ENCODE measurements around the gene RBM28. TPM values are rescaled to one million over a fixed set of nuclear protein-coding genes. Genes with fewer than 3 reads are reported as not detected.

The RBM28 gene
- polyA plus RNA-seq, 1 donor from 2014 or later: 18.9 TPM

DNA sequence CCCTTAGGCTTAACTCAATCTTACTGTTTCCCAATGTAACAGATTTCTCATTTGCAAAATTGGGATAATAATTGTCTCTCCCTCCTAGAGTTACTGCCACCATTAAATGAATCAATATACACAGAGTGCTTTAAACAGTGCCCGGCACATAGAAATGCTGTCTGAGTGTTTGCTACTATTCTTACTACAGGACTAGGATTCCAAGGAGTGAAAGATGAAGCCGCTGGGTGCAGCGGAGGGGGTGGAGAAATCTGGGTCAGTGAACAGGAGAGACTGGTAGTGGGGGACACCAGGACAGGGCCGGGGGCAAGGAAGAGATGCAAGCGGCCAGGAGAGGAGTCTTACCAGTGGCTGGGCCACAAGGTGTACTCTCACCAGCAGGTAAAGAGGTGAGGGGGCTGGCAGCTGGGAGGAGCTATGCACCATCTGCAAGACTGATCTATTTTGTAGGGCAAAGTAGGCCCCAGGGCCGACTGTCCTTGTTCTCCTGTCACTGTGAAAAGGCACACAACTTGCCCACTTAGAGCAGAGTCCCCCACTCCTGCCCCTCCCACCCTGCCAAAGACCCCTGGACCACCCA is 36.3 kb upstream of the RBM28 start:
- H2AFZ ChIP-seq (ENCODE audit: low read depth, low read length): no peak overlapping the region
- no peak overlapping the region for H3K4me3 ChIP-seq (ENCODE audit: low read length)
- no peak overlapping the region for H3K4me2 ChIP-seq (ENCODE audit: low read length)
- TF ChIP-seq, protein P1, sequence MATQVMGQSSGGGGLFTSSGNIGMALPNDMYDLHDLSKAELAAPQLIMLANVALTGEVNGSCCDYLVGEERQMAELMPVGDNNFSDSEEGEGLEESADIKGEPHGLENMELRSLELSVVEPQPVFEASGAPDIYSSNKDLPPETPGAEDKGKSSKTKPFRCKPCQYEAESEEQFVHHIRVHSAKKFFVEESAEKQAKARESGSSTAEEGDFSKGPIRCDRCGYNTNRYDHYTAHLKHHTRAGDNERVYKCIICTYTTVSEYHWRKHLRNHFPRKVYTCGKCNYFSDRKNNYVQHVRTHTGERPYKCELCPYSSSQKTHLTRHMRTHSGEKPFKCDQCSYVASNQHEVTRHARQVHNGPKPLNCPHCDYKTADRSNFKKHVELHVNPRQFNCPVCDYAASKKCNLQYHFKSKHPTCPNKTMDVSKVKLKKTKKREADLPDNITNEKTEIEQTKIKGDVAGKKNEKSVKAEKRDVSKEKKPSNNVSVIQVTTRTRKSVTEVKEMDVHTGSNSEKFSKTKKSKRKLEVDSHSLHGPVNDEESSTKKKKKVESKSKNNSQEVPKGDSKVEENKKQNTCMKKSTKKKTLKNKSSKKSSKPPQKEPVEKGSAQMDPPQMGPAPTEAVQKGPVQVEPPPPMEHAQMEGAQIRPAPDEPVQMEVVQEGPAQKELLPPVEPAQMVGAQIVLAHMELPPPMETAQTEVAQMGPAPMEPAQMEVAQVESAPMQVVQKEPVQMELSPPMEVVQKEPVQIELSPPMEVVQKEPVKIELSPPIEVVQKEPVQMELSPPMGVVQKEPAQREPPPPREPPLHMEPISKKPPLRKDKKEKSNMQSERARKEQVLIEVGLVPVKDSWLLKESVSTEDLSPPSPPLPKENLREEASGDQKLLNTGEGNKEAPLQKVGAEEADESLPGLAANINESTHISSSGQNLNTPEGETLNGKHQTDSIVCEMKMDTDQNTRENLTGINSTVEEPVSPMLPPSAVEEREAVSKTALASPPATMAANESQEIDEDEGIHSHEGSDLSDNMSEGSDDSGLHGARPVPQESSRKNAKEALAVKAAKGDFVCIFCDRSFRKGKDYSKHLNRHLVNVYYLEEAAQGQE (IDR thresholded peaks at IDR 0.05; ENCODE audit: borderline replicate concordance): no peak
- no peak for TF ChIP-seq MXI1 (conservative IDR thresholded peaks at IDR 0.05; ENCODE audit: poor library complexity, severe bottlenecking)
- TF ChIP-seq SMC3 (conservative IDR thresholded peaks at IDR 0.05; ENCODE audit: poor library complexity): no peak
- H3K27me3 ChIP-seq (ENCODE audit: insufficient read depth, low read depth, low read length): no peaks in the 10 kb centered on the region
- no peaks in the 10 kb centered on the region for H3K36me3 ChIP-seq (ENCODE audit: insufficient read depth, low read length)
- H3K27ac ChIP-seq (ENCODE audit: low read length): no peak overlapping the region
- H3K9me3 ChIP-seq (ENCODE audit: low read length): no peaks in the 10 kb centered on the region
- H4K20me1 ChIP-seq (ENCODE audit: insufficient read depth): no peaks in the 10 kb centered on the region
- no peaks in the 10 kb centered on the region for H3K79me2 ChIP-seq (replicated peaks; ENCODE audit: insufficient read depth, low read length)
- H3K9me2 ChIP-seq (ENCODE audit: insufficient read depth, low read length): no peaks in the 10 kb centered on the region
- H3K9ac ChIP-seq (ENCODE audit: low read length): no peak overlapping the region
- H3F3A ChIP-seq (ENCODE audit: insufficient read depth, low read length, poor library complexity, severe bottlenecking): no peaks in the 10 kb centered on the region

DNA sequence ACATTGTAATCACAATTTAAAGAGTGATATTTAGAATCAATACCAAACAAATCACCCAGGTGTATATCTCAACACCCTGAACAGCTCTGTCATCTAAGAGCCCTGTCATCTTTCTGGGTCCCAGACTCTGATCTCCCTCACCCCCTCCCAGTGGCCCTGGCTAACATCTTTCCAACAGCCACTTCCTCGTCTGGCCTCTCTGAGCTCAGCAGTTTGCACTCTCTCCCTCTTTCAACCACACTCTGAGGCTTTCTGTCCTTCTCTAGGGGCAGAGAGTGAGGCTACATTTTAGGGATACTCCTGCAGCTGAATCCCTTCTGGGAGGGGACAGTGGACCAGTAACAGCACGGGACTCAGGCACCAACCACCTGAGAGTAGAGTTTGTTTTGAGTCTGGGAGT is 34.9 kb upstream of the RBM28 start:
- H3K79me2 ChIP-seq (replicated peaks; ENCODE audit: insufficient read depth, low read length): no peaks in the 10 kb centered on the region
- no peak overlapping the region for H2AFZ ChIP-seq (ENCODE audit: low read depth, low read length)
- no peaks in the 10 kb centered on the region for H3K27me3 ChIP-seq (ENCODE audit: insufficient read depth, low read depth, low read length)
- H4K20me1 ChIP-seq (ENCODE audit: insufficient read depth): no peaks in the 10 kb centered on the region
- no peak overlapping the region for H3K4me3 ChIP-seq (ENCODE audit: low read length)
- no peaks in the 10 kb centered on the region for H3K9me3 ChIP-seq (ENCODE audit: low read length)
- H3K9ac ChIP-seq (ENCODE audit: low read length): no peak overlapping the region
- H3K9me2 ChIP-seq (ENCODE audit: insufficient read depth, low read length): no peaks in the 10 kb centered on the region
- no peaks in the 10 kb centered on the region for H3F3A ChIP-seq (ENCODE audit: insufficient read depth, low read length, poor library complexity, severe bottlenecking)
- no peaks in the 10 kb centered on the region for H3K36me3 ChIP-seq (ENCODE audit: insufficient read depth, low read length)
- no peak overlapping the region for H3K27ac ChIP-seq (ENCODE audit: low read length)
- TF ChIP-seq, protein P1 (IDR thresholded peaks at IDR 0.05; ENCODE audit: borderline replicate concordance): no peak
- no peak for TF ChIP-seq EP300 (conservative IDR thresholded peaks at IDR 0.05; ENCODE audit: poor library complexity, severe bottlenecking)
- no peak for TF ChIP-seq POLR2AphosphoS5 (IDR thresholded peaks at IDR 0.05)
- no peak for TF ChIP-seq MXI1 (conservative IDR thresholded peaks at IDR 0.05; ENCODE audit: poor library complexity, severe bottlenecking)
- no peak overlapping the region for H3K4me2 ChIP-seq (ENCODE audit: low read length)

DNA sequence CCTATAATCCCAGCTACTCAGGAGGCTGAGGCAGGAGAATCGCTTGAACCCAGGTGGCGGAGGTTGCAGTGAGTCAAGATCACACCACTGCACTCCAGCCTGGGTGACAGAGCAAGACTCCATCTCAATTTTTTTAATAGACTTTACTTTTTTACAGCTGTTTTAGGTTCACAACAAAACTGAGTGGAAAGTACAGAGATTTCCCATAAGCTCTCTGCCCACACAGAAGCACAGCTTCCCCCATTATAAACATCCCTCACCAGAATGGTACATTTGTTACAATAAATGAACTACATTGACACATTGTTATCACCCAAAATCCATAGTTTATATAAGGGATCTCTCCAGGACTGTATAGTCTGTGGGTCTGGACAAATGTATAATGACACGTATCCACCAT is 32.4 kb upstream of the RBM28 start:
- H2AFZ ChIP-seq (ENCODE audit: low read depth, low read length): no peak overlapping the region
- H3K9ac ChIP-seq (ENCODE audit: low read length): no peak overlapping the region
- no peak overlapping the region for H3K27ac ChIP-seq (ENCODE audit: low read length)
- H3K27me3 ChIP-seq (ENCODE audit: insufficient read depth, low read depth, low read length): no peaks in the 10 kb centered on the region
- no peak overlapping the region for H3K4me3 ChIP-seq (ENCODE audit: low read length)
- H3K79me2 ChIP-seq (replicated peaks; ENCODE audit: insufficient read depth, low read length): no peaks in the 10 kb centered on the region
- H3K4me2 ChIP-seq (ENCODE audit: low read length): no peak overlapping the region
- H3K36me3 ChIP-seq (ENCODE audit: insufficient read depth, low read length): no peaks in the 10 kb centered on the region
- H3F3A ChIP-seq (ENCODE audit: insufficient read depth, low read length, poor library complexity, severe bottlenecking): no peaks in the 10 kb centered on the region
- no peaks in the 10 kb centered on the region for H4K20me1 ChIP-seq (ENCODE audit: insufficient read depth)
- no peaks in the 10 kb centered on the region for H3K9me2 ChIP-seq (ENCODE audit: insufficient read depth, low read length)
- H3K9me3 ChIP-seq (ENCODE audit: low read length): no peaks in the 10 kb centered on the region
- TF ChIP-seq, protein P2, sequence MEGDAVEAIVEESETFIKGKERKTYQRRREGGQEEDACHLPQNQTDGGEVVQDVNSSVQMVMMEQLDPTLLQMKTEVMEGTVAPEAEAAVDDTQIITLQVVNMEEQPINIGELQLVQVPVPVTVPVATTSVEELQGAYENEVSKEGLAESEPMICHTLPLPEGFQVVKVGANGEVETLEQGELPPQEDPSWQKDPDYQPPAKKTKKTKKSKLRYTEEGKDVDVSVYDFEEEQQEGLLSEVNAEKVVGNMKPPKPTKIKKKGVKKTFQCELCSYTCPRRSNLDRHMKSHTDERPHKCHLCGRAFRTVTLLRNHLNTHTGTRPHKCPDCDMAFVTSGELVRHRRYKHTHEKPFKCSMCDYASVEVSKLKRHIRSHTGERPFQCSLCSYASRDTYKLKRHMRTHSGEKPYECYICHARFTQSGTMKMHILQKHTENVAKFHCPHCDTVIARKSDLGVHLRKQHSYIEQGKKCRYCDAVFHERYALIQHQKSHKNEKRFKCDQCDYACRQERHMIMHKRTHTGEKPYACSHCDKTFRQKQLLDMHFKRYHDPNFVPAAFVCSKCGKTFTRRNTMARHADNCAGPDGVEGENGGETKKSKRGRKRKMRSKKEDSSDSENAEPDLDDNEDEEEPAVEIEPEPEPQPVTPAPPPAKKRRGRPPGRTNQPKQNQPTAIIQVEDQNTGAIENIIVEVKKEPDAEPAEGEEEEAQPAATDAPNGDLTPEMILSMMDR (IDR thresholded peaks at IDR 0.05; ENCODE audit: poor library complexity, severe bottlenecking): no peak
- TF ChIP-seq EP300 (conservative IDR thresholded peaks at IDR 0.05; ENCODE audit: poor library complexity, severe bottlenecking) (no peak), EZH2 (IDR thresholded peaks at IDR 0.05; ENCODE audit: borderline replicate concordance, insufficient read depth, low read length, poor library complexity, severe bottlenecking) (no peak), SMC3 (conservative IDR thresholded peaks at IDR 0.05; ENCODE audit: poor library complexity) (no peak), TAF1 (IDR thresholded peaks at IDR 0.05; ENCODE audit: low read depth) (no peak), RAD21 (conservative IDR thresholded peaks at IDR 0.05) (no peak), MXI1 (conservative IDR thresholded peaks at IDR 0.05; ENCODE audit: poor library complexity, severe bottlenecking) (no peak), POLR2AphosphoS5 (IDR thresholded peaks at IDR 0.05) (no peak)

Measured in neural cell (in vitro differentiated cells).